A673 (cell line): ENCODE data around the gene HTATSF1.

Experiments
- EZH2 ChIP-seq: fragments of 200-600 bp; sonication (generic); IDR thresholded peaks from 2 replicates; pipeline ENCODE4 v1.6.1; 2017; ENCODE audit warnings: borderline replicate concordance, low read depth, mild to moderate bottlenecking, mixed read lengths, antibody characterized with exemption, low read length; ENCODE audit not compliant: poor library complexity, severe bottlenecking
- TF ChIP-seq, protein P1 (sequence below): fragments of 300-800, 200-600 bp; sonication (generic); conservative IDR thresholded peaks from 2 replicates; pipeline ENCODE4 v1.5.1; 2017; ENCODE audit warnings: low read depth, mild to moderate bottlenecking, antibody characterized with exemption, low read length, moderate library complexity, mixed read lengths

DNA sequence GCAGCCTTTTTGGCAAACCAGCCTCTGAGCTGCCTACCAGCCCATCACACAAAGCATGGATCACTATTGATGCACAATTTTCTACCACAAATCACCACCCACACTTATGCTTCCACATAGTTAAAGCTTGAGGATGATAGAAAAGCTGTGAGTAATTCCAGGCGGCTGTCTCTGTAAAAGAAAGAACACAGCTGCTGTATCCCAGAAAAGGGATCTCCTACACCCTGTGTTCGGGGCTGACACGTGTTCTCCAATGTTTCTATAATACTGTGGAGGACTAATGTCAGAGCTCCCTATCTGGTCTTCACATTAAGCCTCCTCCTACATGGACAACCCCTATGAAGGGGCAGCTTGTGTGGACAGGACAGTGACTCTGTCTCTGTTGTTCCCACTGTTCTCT lies 22.2 kb upstream of the HTATSF1 start:
- TF ChIP-seq, protein P1, sequence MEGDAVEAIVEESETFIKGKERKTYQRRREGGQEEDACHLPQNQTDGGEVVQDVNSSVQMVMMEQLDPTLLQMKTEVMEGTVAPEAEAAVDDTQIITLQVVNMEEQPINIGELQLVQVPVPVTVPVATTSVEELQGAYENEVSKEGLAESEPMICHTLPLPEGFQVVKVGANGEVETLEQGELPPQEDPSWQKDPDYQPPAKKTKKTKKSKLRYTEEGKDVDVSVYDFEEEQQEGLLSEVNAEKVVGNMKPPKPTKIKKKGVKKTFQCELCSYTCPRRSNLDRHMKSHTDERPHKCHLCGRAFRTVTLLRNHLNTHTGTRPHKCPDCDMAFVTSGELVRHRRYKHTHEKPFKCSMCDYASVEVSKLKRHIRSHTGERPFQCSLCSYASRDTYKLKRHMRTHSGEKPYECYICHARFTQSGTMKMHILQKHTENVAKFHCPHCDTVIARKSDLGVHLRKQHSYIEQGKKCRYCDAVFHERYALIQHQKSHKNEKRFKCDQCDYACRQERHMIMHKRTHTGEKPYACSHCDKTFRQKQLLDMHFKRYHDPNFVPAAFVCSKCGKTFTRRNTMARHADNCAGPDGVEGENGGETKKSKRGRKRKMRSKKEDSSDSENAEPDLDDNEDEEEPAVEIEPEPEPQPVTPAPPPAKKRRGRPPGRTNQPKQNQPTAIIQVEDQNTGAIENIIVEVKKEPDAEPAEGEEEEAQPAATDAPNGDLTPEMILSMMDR: no peak
- no peak for TF ChIP-seq EZH2
